Mucosa of descending colon (tissue), 3 donors: ENCODE measurements around the gene CCDC183. TPM values are rescaled to one million over a fixed set of nuclear protein-coding genes. Genes with fewer than 3 reads are reported as not detected.

Experiments
- ATAC-seq: fragments of 200-7000 bp; cut with Tn5 transposase; one replicate; pipeline ENCODE4 v1.9.1; 2020; ENCODE audit warnings: mild to moderate bottlenecking, moderate library complexity
- DNase-seq, 3 donors: peaks; one replicate each; pipeline ENCODE4 v3.0.0-alpha.2; 2020
- H3K36me3 ChIP-seq: fragments of 200-600 bp; one replicate; pipeline ENCODE4 v1.8.0; 2021; ENCODE audit warnings: low read depth, mild to moderate bottlenecking
- H3K4me1 ChIP-seq: fragments of 200-600 bp; one replicate; pipeline ENCODE4 v1.8.0; 2021; ENCODE audit warnings: low read depth, mild to moderate bottlenecking
- H3K4me3 ChIP-seq: fragments of 200-600 bp; one replicate; pipeline ENCODE4 v1.8.0; 2021; ENCODE audit warnings: mild to moderate bottlenecking
- H3K9me3 ChIP-seq: fragments of 200-600 bp; one replicate; pipeline ENCODE4 v1.8.0; 2021; ENCODE audit warnings: mild to moderate bottlenecking
- CTCF ChIP-seq: fragments of 200-600 bp; IDR thresholded peaks from one replicate; pipeline ENCODE4 v1.8.0; 2022; ENCODE audit warnings: antibody characterized with exemption, mild to moderate bottlenecking
- intact Hi-C, 2 donors: fragments of 100-400 bp; cut with DNase I in 1 of 2; cut with micrococcal nuclease in 1 of 2; formaldehyde crosslinking; loops; one replicate each; pipeline versions ENCODE4 v1.11.0 to v1.11.1; 2022; cut with DNase I, micrococcal nuclease
- total RNA-seq, 3 donors: library from RNA; stranded (reverse); fragmentation: NEBNext Ultra II Directional in 2 of 3; extraction: Animal tissue kit (Norgen Biotek cat#: 25700) in 2 of 3; gene quantifications; one replicate each; pipeline versions ENCODE4 v1.2.1 to v1.2.4, GENCODE V29; 2021 to 2023
- donor health status: DM: no; HTN: no; CAD: no; lungs with moderate emphysema.
- donor health status: DM: no; HTN: no; CAD: no.
- donor health status: DM: no; HTN: yes; CAD: no.

The CCDC183 gene
- total RNA-seq, 3 donors from 2014 or later = 4.0 to 38.0 (median 7.0) TPM

- no peaks in the 10 kb centered on the region for H3K9me3 ChIP-seq
- intact Hi-C loops = no loop called here
- no peak overlapping the region for H3K4me3 ChIP-seq
- no peak for ATAC-seq
- no peak for TF ChIP-seq CTCF
- H3K36me3 ChIP-seq = no peaks in the 10 kb centered on the region
- DNase-seq = no peak
- H3K4me1 ChIP-seq = no peaks in the 10 kb centered on the region
These were observed 45.6 kb upstream of the CCDC183 start for GRCh38 chr9:136750526-136750925.

GRCh38 chr9:136751244-136751643 is 44.9 kb upstream of the CCDC183 start:
- no peak overlapping the region for H3K4me3 ChIP-seq
- no peaks in the 10 kb centered on the region for H3K36me3 ChIP-seq
- no peaks in the 10 kb centered on the region for H3K4me1 ChIP-seq
- no peak for DNase-seq
- intact Hi-C loops = no loop called here
- no peaks in the 10 kb centered on the region for H3K9me3 ChIP-seq
- ATAC-seq = no peak
- no peak for TF ChIP-seq CTCF

GRCh38 chr9:136751814-136752213 is 44.3 kb upstream of the CCDC183 start:
- Histone ChIP-seq H3K36me3 (no peaks in the 10 kb centered on the region), H3K4me1 (no peaks in the 10 kb centered on the region), H3K9me3 (no peaks in the 10 kb centered on the region), H3K4me3 (no peak overlapping the region)
- no peak for ATAC-seq
- intact Hi-C loops = no loop called here
- TF ChIP-seq CTCF = no peak
- DNase-seq = no peak

DNA sequence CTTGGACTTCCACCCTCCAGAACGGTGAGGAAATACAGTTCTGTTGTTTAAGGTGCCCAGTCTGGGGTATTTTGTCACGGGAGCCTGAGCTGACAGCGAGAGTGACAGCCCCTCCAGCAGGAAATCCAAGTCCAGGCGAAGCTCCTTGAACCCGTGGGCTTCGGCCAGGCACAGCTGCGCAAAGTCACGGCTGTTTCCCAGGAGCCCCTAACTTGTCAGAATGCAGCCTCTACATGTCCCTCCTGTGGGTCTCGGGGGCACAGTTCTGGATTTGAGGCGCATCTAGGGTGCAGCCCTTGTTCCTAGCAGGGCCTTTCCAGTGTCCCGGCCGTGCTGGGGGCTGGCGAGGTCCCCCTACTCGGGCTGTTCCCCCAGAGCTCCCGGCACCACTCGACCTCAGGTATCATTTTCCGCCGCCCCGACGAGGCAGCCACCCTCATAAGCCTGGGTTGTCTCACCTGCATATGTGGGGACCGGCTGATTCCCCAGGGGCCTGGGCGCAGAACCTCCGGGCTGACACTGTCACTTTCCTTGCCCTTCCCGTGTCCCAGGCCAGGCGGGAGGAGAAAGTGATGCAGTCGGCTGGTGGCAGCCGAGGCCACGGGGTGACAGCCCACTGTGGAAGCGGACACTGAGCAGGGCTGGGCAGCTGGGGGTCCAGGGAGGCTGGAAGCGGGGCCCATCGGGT is 42.6 kb upstream of the CCDC183 start:
- no peak for ATAC-seq
- Histone ChIP-seq H3K9me3 (no peaks in the 10 kb centered on the region), H3K4me3 (no peak overlapping the region), H3K4me1 (no peaks in the 10 kb centered on the region), H3K36me3 (no peaks in the 10 kb centered on the region)
- no peak for DNase-seq
- intact Hi-C loops = no loop called here
- TF ChIP-seq CTCF = no peak

GRCh38 chr9:136754059-136754572 is 42.0 kb upstream of the CCDC183 start:
- ATAC-seq (no peak), DNase-seq (no peak)
- Histone ChIP-seq H3K4me3 (no peak overlapping the region), H3K36me3 (no peaks in the 10 kb centered on the region), H3K9me3 (no peaks in the 10 kb centered on the region), H3K4me1 (no peaks in the 10 kb centered on the region)
- intact Hi-C loops = no loop called here
- TF ChIP-seq CTCF = no peak
